ENCODE data around the gene RBPMS2.

Gene RBPMS2

GRCh38 chr15:64748251-64748650 is 27.1 kb downstream of the RBPMS2 start (continued):
- TF ChIP-seq ZNF416 (tag by site-specific recombination; IDR thresholded peaks at IDR 0.05), result no peak
- no peak for TF ChIP-seq ZNF24 (tag by site-specific recombination; IDR thresholded peaks at IDR 0.05)
- TF ChIP-seq GLI4 (tag by site-specific recombination; IDR thresholded peaks at IDR 0.05), result no peak
- no peak for TF ChIP-seq ZBTB26 (tag by site-specific recombination; optimal IDR thresholded peaks at IDR 0.05)
- TF ChIP-seq ZIC2 (tag by site-specific recombination; IDR thresholded peaks at IDR 0.05), result no peak
- TF ChIP-seq HOXA7 (CRISPR knock-in tag; IDR thresholded peaks at IDR 0.05; ENCODE audit: borderline replicate concordance), result no peak
- no peak for TF ChIP-seq PBX3 (CRISPR knock-in tag; IDR thresholded peaks at IDR 0.05)
- no peak for TF ChIP-seq ATF2 (tag by site-specific recombination; IDR thresholded peaks at IDR 0.05; ENCODE audit: low read depth)
- no peak for TF ChIP-seq ZNF426 (tag by site-specific recombination; IDR thresholded peaks at IDR 0.05)
- TF ChIP-seq SCRT2 (tag by site-specific recombination; IDR thresholded peaks at IDR 0.05), result no peak
- TF ChIP-seq HOXC10 (CRISPR knock-in tag; IDR thresholded peaks at IDR 0.05), result no peak

GRCh38 chr15:64747578-64747977 is 27.8 kb downstream of the RBPMS2 start:
- Histone ChIP-seq H3K4me1 (ENCODE audit: control insufficient read depth, insufficient read depth, low read length) (no peaks in the 10 kb centered on the region), H3K4me3 (ENCODE audit: low read depth, low read length) (no peak overlapping the region), H3K27ac (ENCODE audit: extremely low read depth, low read depth, low read length) (no peak overlapping the region), H3K9me3 (ENCODE audit: control insufficient read depth, insufficient read depth, low read depth, low read length) (no peaks in the 10 kb centered on the region), H3K36me3 (ENCODE audit: control insufficient read depth in 2 of 2, insufficient read depth in 1 of 2, low read length in 2 of 2) (peaks cover 0 to 7% of the 10 kb centered on the region in 2 experiments; a peak in 1 of 3 replicates)
- ChIA-PET CTCF (interaction anchor here (0.6 to 1.1 kb wide), 3 partner anchors 62 to 551 kb away, joined by 3 to 5 read pairs (median 4); no protein-coding TSS in a partner anchor), POLR2A (no interaction called here)
- no peak for TF ChIP-seq ZEB2 (tag by site-specific recombination; IDR thresholded peaks at IDR 0.05)
- 0 out of 2 replicates have a peak, but pooled peaks have one; percentile 18 for TF ChIP-seq ZIC2 (tag by site-specific recombination; IDR thresholded peaks at IDR 0.05)

- POLR2A ChIA-PET, result no interaction called here
- TF ChIP-seq ZNF449 (tag by site-specific recombination; IDR thresholded peaks at IDR 0.05), result no peak
- no peak for TF ChIP-seq ZNF701 (tag by site-specific recombination; IDR thresholded peaks at IDR 0.05)
- TF ChIP-seq ZNF560 (tag by site-specific recombination; IDR thresholded peaks at IDR 0.05; ENCODE audit: borderline replicate concordance), result no peak
- no peak for TF ChIP-seq ZNF221 (tag by site-specific recombination; IDR thresholded peaks at IDR 0.05; ENCODE audit: borderline replicate concordance)
- no peak for TF ChIP-seq OVOL3 (tag by site-specific recombination; IDR thresholded peaks at IDR 0.05)
- no peak for TF ChIP-seq PRDM1 (tag by site-specific recombination; IDR thresholded peaks at IDR 0.05)
- TF ChIP-seq ZXDB (tag by site-specific recombination; IDR thresholded peaks at IDR 0.05), result no peak
- TF ChIP-seq HOXD13 (CRISPR knock-in tag; IDR thresholded peaks at IDR 0.05; ENCODE audit: borderline replicate concordance), result no peak
- H3K36me3 ChIP-seq (ENCODE audit: control insufficient read depth in 2 of 2, insufficient read depth in 1 of 2, low read length in 2 of 2), result peaks cover 0 to 7% of the 10 kb centered on the region in 2 experiments; a peak in 1 of 3 replicates
- no peak overlapping the region for H3K4me3 ChIP-seq (ENCODE audit: low read depth, low read length)
- no peak overlapping the region for H3K27ac ChIP-seq (ENCODE audit: extremely low read depth, low read depth, low read length)
- CTCF ChIA-PET, result interaction anchor here (0.6 to 1.1 kb wide), 3 partner anchors 14 to 319 kb away, joined by 3 to 5 read pairs (median 3); no protein-coding TSS in a partner anchor
- no peaks in the 10 kb centered on the region for H3K4me1 ChIP-seq (ENCODE audit: control insufficient read depth, insufficient read depth, low read length)
- H3K9me3 ChIP-seq (ENCODE audit: control insufficient read depth, insufficient read depth, low read depth, low read length), result no peaks in the 10 kb centered on the region
These were observed 28.5 kb downstream of the RBPMS2 start for GRCh38 chr15:64746921-64747320.
